Neural crest cell (in vitro differentiated cells): Measurements from ENCODE around the gene CD28. TPM values are rescaled to one million over a fixed set of nuclear protein-coding genes. Genes with fewer than 3 reads are reported as not detected.

ENCODE experiments used
- DNase-seq: peaks from one replicate; pipeline ENCODE4 v3.0.0; 2021; ENCODE audit warnings: low read depth, mixed read lengths, low spot score
- H3K27ac Mint-ChIP-seq: one replicate; pipeline ENCODE4 v1.8.0; 2021; ENCODE audit warnings: mild to moderate bottlenecking, mixed read lengths; ENCODE audit not compliant: unreplicated experiment
- H3K27me3 Mint-ChIP-seq: 2 replicates; pipeline ENCODE4 v1.8.0; 2021; ENCODE audit warnings: low read depth, mild to moderate bottlenecking, mixed read lengths
- H3K36me3 Mint-ChIP-seq: 2 replicates; pipeline ENCODE4 v1.8.0; 2021; ENCODE audit warnings: low read depth, mild to moderate bottlenecking, mixed read lengths
- H3K4me1 Mint-ChIP-seq: 2 replicates; pipeline ENCODE4 v1.8.0; 2021; ENCODE audit warnings: mixed read lengths
- H3K4me3 Mint-ChIP-seq: one replicate; pipeline ENCODE4 v1.8.0; 2021; ENCODE audit warnings: mild to moderate bottlenecking, mixed read lengths
- H3K9me3 Mint-ChIP-seq: 2 replicates; pipeline ENCODE4 v1.8.0; 2021; ENCODE audit warnings: mixed read lengths
- CTCF ChIP-seq: fragments of 200-600 bp; sonication (generic); conservative IDR thresholded peaks from 2 replicates; pipeline ENCODE4 v1.5.0; 2021; ENCODE audit warnings: antibody characterized with exemption, mild to moderate bottlenecking
- total RNA-seq: library from RNA; stranded (reverse); gene quantifications from 2 replicates; pipeline ENCODE4 v1.2.1, GENCODE V29; 2021

Gene CD28
- total RNA-seq, 1 donor from 2014 or later: not detected

- no peaks in the 10 kb centered on the region for H3K27me3 Mint-ChIP-seq
- no peak overlapping the region for H3K27ac Mint-ChIP-seq
- H3K36me3 Mint-ChIP-seq: no peaks in the 10 kb centered on the region
- peaks cover 4% of the 10 kb centered on the region for H3K9me3 Mint-ChIP-seq
- no peak for TF ChIP-seq CTCF
- DNase-seq: no peak
- peaks cover 5% of the 10 kb centered on the region for H3K4me1 Mint-ChIP-seq
- H3K4me3 Mint-ChIP-seq: no peak overlapping the region
Measured at GRCh38 chr2:203671876-203672275, 34.6 kb upstream of the CD28 start.

- Mint-ChIP-seq H3K27ac (no peak overlapping the region), H3K4me3 (no peak overlapping the region), H3K9me3 (peaks cover 4% of the 10 kb centered on the region), H3K27me3 (no peaks in the 10 kb centered on the region), H3K36me3 (no peaks in the 10 kb centered on the region), H3K4me1 (peaks cover 5% of the 10 kb centered on the region)
- no peak for TF ChIP-seq CTCF
- no peak for DNase-seq
Measured at GRCh38 chr2:203672856-203673255, 33.6 kb upstream of the CD28 start.

- Mint-ChIP-seq H3K36me3 (no peaks in the 10 kb centered on the region), H3K4me1 (peaks cover 5% of the 10 kb centered on the region), H3K27ac (no peak overlapping the region), H3K27me3 (no peaks in the 10 kb centered on the region), H3K4me3 (no peak overlapping the region), H3K9me3 (peaks cover 6% of the 10 kb centered on the region)
- no peak for TF ChIP-seq CTCF
- DNase-seq: no peak
Measured at GRCh38 chr2:203673933-203674332, 32.5 kb upstream of the CD28 start.

GRCh38 chr2:203675086-203675485 is 31.4 kb upstream of the CD28 start:
- no peak for TF ChIP-seq CTCF
- DNase-seq: no peak
- H3K36me3 Mint-ChIP-seq: no peaks in the 10 kb centered on the region
- no peak overlapping the region for H3K27ac Mint-ChIP-seq
- no peak overlapping the region for H3K4me3 Mint-ChIP-seq
- peaks cover 6% of the 10 kb centered on the region for H3K9me3 Mint-ChIP-seq
- peaks cover 5% of the 10 kb centered on the region for H3K4me1 Mint-ChIP-seq
- H3K27me3 Mint-ChIP-seq: no peaks in the 10 kb centered on the region

- H3K27me3 Mint-ChIP-seq: no peaks in the 10 kb centered on the region
Measured at GRCh38 chr2:203678971-203679370, 27.5 kb upstream of the CD28 start.

More at GRCh38 chr2:203678971-203679370, 27.5 kb upstream of the CD28 start:
- no peak overlapping the region for H3K4me3 Mint-ChIP-seq
- peaks cover 3% of the 10 kb centered on the region for H3K9me3 Mint-ChIP-seq
- peaks cover 22% of the 10 kb centered on the region for H3K4me1 Mint-ChIP-seq
- no peak overlapping the region for H3K27ac Mint-ChIP-seq
- no peaks in the 10 kb centered on the region for H3K36me3 Mint-ChIP-seq
- TF ChIP-seq CTCF: no peak
- DNase-seq: no peak
